ENCODE measurements around the gene RSF1.

Gene RSF1

GRCh38 chr11:77747381-77747969 lies 73.0 kb downstream of the RSF1 start:
- DNase-seq = no peak

- no peak for DNase-seq
Observed at GRCh38 chr11:77736473-77736872, 84.0 kb downstream of the RSF1 start.

- no peak for DNase-seq
Observed at GRCh38 chr11:77734890-77735289, 85.6 kb downstream of the RSF1 start.

- no peak for DNase-seq
Observed at GRCh38 chr11:77732143-77732542, 88.4 kb downstream of the RSF1 start.

GRCh38 chr11:77730789-77731188 lies 89.7 kb downstream of the RSF1 start:
- no peak for DNase-seq

GRCh38 chr11:77729063-77729462 lies 91.5 kb downstream of the RSF1 start:
- no peak for DNase-seq

GRCh38 chr11:77728203-77728786 lies 92.2 kb downstream of the RSF1 start:
- DNase-seq = no peak

- DNase-seq = no peak
Observed at GRCh38 chr11:77726524-77726923, 94.0 kb downstream of the RSF1 start.

- DNase-seq = no peak
Observed at GRCh38 chr11:77725433-77725832, 95.1 kb downstream of the RSF1 start.

- DNase-seq = no peak
Observed at GRCh38 chr11:77724636-77725035, 95.9 kb downstream of the RSF1 start.

GRCh38 chr11:77723024-77723423 lies 97.5 kb downstream of the RSF1 start:
- DNase-seq = no peak

GRCh38 chr11:77710358-77710757 lies 110.2 kb downstream of the RSF1 start:
- DNase-seq = no peak

- DNase-seq = no peak
Observed at GRCh38 chr11:77705876-77706579, 114.5 kb downstream of the RSF1 start.

- no peak for DNase-seq
Observed at GRCh38 chr11:77705195-77705875, 115.2 kb downstream of the RSF1 start.

GRCh38 chr11:77704029-77704428 lies 116.5 kb downstream of the RSF1 start:
- DNase-seq = no peak

GRCh38 chr11:77699425-77699824 lies 121.1 kb downstream of the RSF1 start:
- no peak for DNase-seq

GRCh38 chr11:77698896-77699295 lies 121.6 kb downstream of the RSF1 start:
- no peak for DNase-seq

- no peak for DNase-seq
Observed at GRCh38 chr11:77697865-77698264, 122.7 kb downstream of the RSF1 start.

GRCh38 chr11:77695417-77695816 lies 125.1 kb downstream of the RSF1 start:
- DNase-seq = no peak

- DNase-seq = no peak
Observed at GRCh38 chr11:77690649-77691048, 129.9 kb downstream of the RSF1 start.

- DNase-seq = no peak
Observed at GRCh38 chr11:77687088-77687487, 133.4 kb downstream of the RSF1 start.

GRCh38 chr11:77677138-77677537 lies 143.4 kb downstream of the RSF1 start:
- DNase-seq = no peak

- DNase-seq = no peak
Observed at GRCh38 chr11:77672264-77672663, 148.3 kb downstream of the RSF1 start.
